ENCODE results near the gene LRRC27.

DNA sequence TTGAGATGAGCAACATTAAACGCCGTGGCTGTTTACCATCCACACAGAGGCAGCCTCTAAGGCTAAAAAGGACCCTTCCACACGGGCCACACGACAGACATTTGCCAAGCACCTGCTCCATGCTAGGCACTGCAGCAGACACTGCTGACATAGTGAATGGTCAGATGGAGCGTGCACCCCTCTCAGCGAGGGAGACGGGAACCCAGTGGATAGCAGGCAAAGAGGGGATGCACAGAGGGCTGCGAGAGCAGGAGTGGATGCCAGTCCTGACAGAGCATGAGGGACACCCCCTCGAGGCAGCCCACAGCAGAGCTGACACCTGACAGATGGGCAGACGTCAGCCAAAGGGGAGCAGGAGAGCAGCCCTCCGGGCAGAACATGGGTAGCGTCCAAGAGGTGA is 18.7 kb upstream of the LRRC27 start:
- TF ChIP-seq, protein P1, sequence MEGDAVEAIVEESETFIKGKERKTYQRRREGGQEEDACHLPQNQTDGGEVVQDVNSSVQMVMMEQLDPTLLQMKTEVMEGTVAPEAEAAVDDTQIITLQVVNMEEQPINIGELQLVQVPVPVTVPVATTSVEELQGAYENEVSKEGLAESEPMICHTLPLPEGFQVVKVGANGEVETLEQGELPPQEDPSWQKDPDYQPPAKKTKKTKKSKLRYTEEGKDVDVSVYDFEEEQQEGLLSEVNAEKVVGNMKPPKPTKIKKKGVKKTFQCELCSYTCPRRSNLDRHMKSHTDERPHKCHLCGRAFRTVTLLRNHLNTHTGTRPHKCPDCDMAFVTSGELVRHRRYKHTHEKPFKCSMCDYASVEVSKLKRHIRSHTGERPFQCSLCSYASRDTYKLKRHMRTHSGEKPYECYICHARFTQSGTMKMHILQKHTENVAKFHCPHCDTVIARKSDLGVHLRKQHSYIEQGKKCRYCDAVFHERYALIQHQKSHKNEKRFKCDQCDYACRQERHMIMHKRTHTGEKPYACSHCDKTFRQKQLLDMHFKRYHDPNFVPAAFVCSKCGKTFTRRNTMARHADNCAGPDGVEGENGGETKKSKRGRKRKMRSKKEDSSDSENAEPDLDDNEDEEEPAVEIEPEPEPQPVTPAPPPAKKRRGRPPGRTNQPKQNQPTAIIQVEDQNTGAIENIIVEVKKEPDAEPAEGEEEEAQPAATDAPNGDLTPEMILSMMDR (IDR thresholded peaks at IDR 0.05; ENCODE audit: insufficient read depth, low read length): no peak
- no peak for TF ChIP-seq SPI1 (IDR thresholded peaks at IDR 0.05; ENCODE audit: borderline replicate concordance, low read depth)

Measured in HL-60 (cell line).